SU-DHL-6 (cell line): ENCODE results near the gene CCNY.

ENCODE experiments used
- H2AFZ ChIP-seq: fragments of 200-600 bp; sonication (generic); 2 replicates; pipeline ENCODE4 v1.6.1; 2014; ENCODE audit warnings: low read depth, mild to moderate bottlenecking, moderate library complexity, mixed read lengths, antibody characterized with exemption, low read length; ENCODE audit not compliant: severe bottlenecking
- H3F3A ChIP-seq: fragments of 200-600 bp; shearing (Covaris generic); 2 replicates; pipeline ENCODE4 v1.6.0; 2016; ENCODE audit warnings: antibody characterized with exemption, mild to moderate bottlenecking; ENCODE audit not compliant: insufficient read depth
- H3K27ac ChIP-seq: fragments of 200-600 bp; sonication (generic); 2 replicates; pipeline ENCODE4 v1.5.1; 2016; ENCODE audit warnings: low read depth, mild to moderate bottlenecking, low read length, moderate library complexity, mixed read lengths
- H3K27me3 ChIP-seq: fragments of 200-600 bp; sonication (generic), shearing (Covaris generic); 2 replicates; pipeline ENCODE4 v1.6.0; 2014; ENCODE audit warnings: mild to moderate bottlenecking, low read length
- H3K36me3 ChIP-seq: fragments of 200-600 bp; sonication (generic); 2 replicates; pipeline ENCODE4 v1.6.1; 2014; ENCODE audit warnings: mild to moderate bottlenecking, low read length, mixed read lengths
- H3K4me2 ChIP-seq: fragments of 300-600, 200-600 bp; shearing (Covaris generic), sonication (generic); 2 replicates; pipeline ENCODE4 v1.6.0; 2014; ENCODE audit warnings: low read length, low read depth, mild to moderate bottlenecking; ENCODE audit not compliant: poor library complexity, severe bottlenecking
- H3K4me3 ChIP-seq: fragments of 200-600 bp; sonication (generic); 2 replicates; pipeline ENCODE4 v1.5.1; 2014; ENCODE audit warnings: antibody characterized with exemption, low read length, mild to moderate bottlenecking, mixed read lengths; ENCODE audit not compliant: insufficient read depth, poor library complexity, severe bottlenecking
- H3K79me2 ChIP-seq: fragments of 200-600 bp; sonication (generic); 2 replicates; pipeline ENCODE4 v1.6.1; 2014; ENCODE audit warnings: mild to moderate bottlenecking, low read length, moderate library complexity; ENCODE audit not compliant: insufficient read depth
- H3K9ac ChIP-seq: fragments of 200-600 bp; sonication (generic); 2 replicates; pipeline ENCODE4 v1.7.0; 2014; ENCODE audit warnings: mild to moderate bottlenecking, low read length
- H3K9me2 ChIP-seq: fragments of 200-600 bp; sonication (generic); replicated peaks from 2 replicates; pipeline ENCODE4 v1.6.1; 2014; ENCODE audit warnings: low read length; ENCODE audit not compliant: insufficient read depth
- H3K9me3 ChIP-seq: fragments of 200-600 bp; sonication (generic); 2 replicates; pipeline ENCODE4 v1.6.1; 2014; ENCODE audit warnings: low read length, mixed read lengths; ENCODE audit not compliant: insufficient read depth
- H4K20me1 ChIP-seq: fragments of 200-600 bp; sonication (generic); 2 replicates; pipeline ENCODE4 v1.6.1; 2014; ENCODE audit warnings: low read depth, mild to moderate bottlenecking, antibody characterized with exemption, low read length, moderate library complexity, mixed read lengths
- CTCF ChIP-seq: fragments of 200-600 bp; sonication (generic); IDR thresholded peaks from one replicate; pipeline ENCODE4 v1.5.1; 2017; ENCODE audit warnings: antibody characterized with exemption, mild to moderate bottlenecking, low read length, moderate library complexity; ENCODE audit not compliant: insufficient read depth, poor library complexity, severe bottlenecking
- EZH2phosphoT487 ChIP-seq: fragments of 200-600 bp; sonication (generic), shearing (Covaris generic); conservative IDR thresholded peaks from 2 replicates; pipeline ENCODE4 v1.6.1; 2018; ENCODE audit warnings: mild to moderate bottlenecking, antibody characterized with exemption, low read length, moderate library complexity, mixed read lengths

CCNY gene

GRCh38 chr10:35316218-35316967 lies 19.9 kb upstream of the CCNY start:
- Histone ChIP-seq H3F3A (no peaks in the 10 kb centered on the region), H3K79me2 (no peaks in the 10 kb centered on the region), H3K9me2 (no peaks in the 10 kb centered on the region), H3K4me3 (no peak overlapping the region), H4K20me1 (no peaks in the 10 kb centered on the region), H3K36me3 (no peaks in the 10 kb centered on the region), H3K9ac (no peak overlapping the region), H3K27ac (no peak overlapping the region), H3K4me2 (no peak overlapping the region), H3K27me3 (no peaks in the 10 kb centered on the region), H2AFZ (no peak overlapping the region), H3K9me3 (no peaks in the 10 kb centered on the region; the same call in 1 of the 2 replicates)
- TF ChIP-seq EZH2phosphoT487 (no peak), CTCF (no peak)

- no peaks in the 10 kb centered on the region for H3K36me3 ChIP-seq
Observed at GRCh38 chr10:35318551-35318950, 17.8 kb upstream of the CCNY start.

GRCh38 chr10:35320341-35320740 lies 16.0 kb upstream of the CCNY start:
- no peaks in the 10 kb centered on the region for H3K27me3 ChIP-seq
- no peaks in the 10 kb centered on the region for H4K20me1 ChIP-seq
- no peaks in the 10 kb centered on the region for H3K9me2 ChIP-seq
- no peak overlapping the region for H3K4me2 ChIP-seq
- no peak overlapping the region for H3K9ac ChIP-seq
- no peak overlapping the region for H3K27ac ChIP-seq
- TF ChIP-seq EZH2phosphoT487 (no peak), CTCF (no peak)
- H3K79me2 ChIP-seq, result peaks cover 4% of the 10 kb centered on the region
- H3K9me3 ChIP-seq, result no peaks in the 10 kb centered on the region; the same call in 1 of the 2 replicates
- H3K4me3 ChIP-seq, result no peak overlapping the region
- H3K36me3 ChIP-seq, result no peaks in the 10 kb centered on the region
- no peaks in the 10 kb centered on the region for H3F3A ChIP-seq
- H2AFZ ChIP-seq, result no peak overlapping the region

More at GRCh38 chr10:35318551-35318950, 17.8 kb upstream of the CCNY start:
- Histone ChIP-seq H3F3A (no peaks in the 10 kb centered on the region), H3K9me2 (no peaks in the 10 kb centered on the region), H3K9me3 (no peaks in the 10 kb centered on the region; the same call in 1 of the 2 replicates), H3K27me3 (no peaks in the 10 kb centered on the region), H3K79me2 (peaks cover 4% of the 10 kb centered on the region), H3K9ac (no peak overlapping the region), H3K4me2 (no peak overlapping the region), H3K27ac (no peak overlapping the region), H4K20me1 (no peaks in the 10 kb centered on the region), H3K4me3 (no peak overlapping the region), H2AFZ (no peak overlapping the region)
- TF ChIP-seq EZH2phosphoT487, result no peak
- no peak for TF ChIP-seq CTCF
